Endothelial cell of umbilical vein (primary cell): ENCODE results near the gene MUC5AC. TPM values are rescaled to one million over a fixed set of nuclear protein-coding genes. Genes with fewer than 3 reads are reported as not detected.

Experiments
- BruUV-seq: library from RNA; stranded (reverse); fragments of 400-500 nt; replicated peaks from 2 replicates; lab custom pipeline; 2021; lab: Mats Ljungman, UMichigan
- CTCF ChIA-PET: fragments of 300-600, 350-600 bp; sonication (Branson Sonifier 250); formaldehyde crosslinking; loops from one replicate; lab custom pipeline; 2021; ENCODE audit warnings: antibody characterized with exemption, inconsistent platforms; lab: Charles Lee
- POLR2A ChIA-PET: fragments of 300-600, 350-600 bp; sonication (Branson Sonifier 250); formaldehyde crosslinking; loops from one replicate; lab custom pipeline; 2021; ENCODE audit warnings: antibody characterized with exemption, inconsistent platforms; lab: Charles Lee
- DNase-seq: peaks from one replicate; pipeline ENCODE4 v3.0.0-alpha.2; 2011; ENCODE audit warnings: low read depth, low spot score
- FAIRE-seq: peaks from 2 replicates; lab custom pipeline; 2011; peaks lifted over from hg19 to GRCh38; lab: Jason Lieb, UNC
- H2AFZ ChIP-seq: 2 replicates; pipeline ENCODE4 v1.6.0; 2012; ENCODE audit warnings: low read depth, low read length, control low read depth, inconsistent platforms
- H3K27ac ChIP-seq: 2 replicates; pipeline ENCODE4 v1.5.1; 2011; ENCODE audit warnings: low read depth, mild to moderate bottlenecking, control low read depth, low read length, moderate library complexity; ENCODE audit not compliant: insufficient read depth
- H3K27me3 ChIP-seq, 2 experiments: 2 replicates each; pipeline versions ENCODE4 v1.6.0 to v1.6.1; 2011; ENCODE audit warnings: low read length in 2 of 2, mixed read lengths in 1 of 2; ENCODE audit not compliant: control insufficient read depth in 2 of 2, insufficient read depth in 2 of 2
- H3K36me3 ChIP-seq, 2 experiments: 2 replicates in 1 of 2; 3 replicates in 1 of 2; pipeline ENCODE4 v1.5.1; 2011; ENCODE audit warnings: low read length in 2 of 2, mild to moderate bottlenecking in 1 of 2, moderate library complexity in 1 of 2; ENCODE audit not compliant: control insufficient read depth in 2 of 2, insufficient read depth in 2 of 2; ENCODE audit errors: extremely low read depth in 1 of 2
- H3K4me1 ChIP-seq: 3 replicates; pipeline ENCODE4 v1.5.1; 2011; ENCODE audit warnings: mild to moderate bottlenecking, low read length; ENCODE audit not compliant: control insufficient read depth, insufficient read depth; ENCODE audit errors: extremely low read depth
- H3K4me2 ChIP-seq: 2 replicates; pipeline ENCODE4 v1.6.1; 2011; ENCODE audit warnings: low read length, control low read depth, mixed read lengths; ENCODE audit not compliant: insufficient read depth
- H3K4me3 ChIP-seq, 3 experiments: fragments of 200-600 bp in 1 of 3; sonication (generic), shearing (Covaris generic) in 1 of 3; replicated peaks in 1 of 3; 2 replicates each; pipeline ENCODE4 v1.5.1; 2011 to 2016; ENCODE audit warnings: control low read depth in 3 of 3, low read length in 3 of 3, mild to moderate bottlenecking in 2 of 3, inconsistent platforms in 1 of 3, low read depth in 1 of 3, moderate library complexity in 1 of 3; ENCODE audit not compliant: insufficient read depth in 1 of 3
- H3K79me2 ChIP-seq: 2 replicates; pipeline ENCODE4 v1.6.0; 2012; ENCODE audit warnings: low read length, inconsistent platforms; ENCODE audit not compliant: control insufficient read depth, insufficient read depth
- H3K9ac ChIP-seq: replicated peaks from 2 replicates; pipeline ENCODE3; 2011; ENCODE audit warnings: low read length, control low read depth; ENCODE audit not compliant: insufficient read depth; ENCODE audit errors: extremely low read depth
- H3K9me1 ChIP-seq: replicated peaks from 3 replicates; pipeline ENCODE4 v1.6.0; 2011; ENCODE audit warnings: mild to moderate bottlenecking, low read length; ENCODE audit not compliant: control insufficient read depth, insufficient read depth; ENCODE audit errors: extremely low read depth
- H3K9me3 ChIP-seq: replicated peaks from 2 replicates; pipeline ENCODE4 v1.5.1; 2012; ENCODE audit warnings: low read length, inconsistent platforms; ENCODE audit not compliant: control insufficient read depth, insufficient read depth
- H4K20me1 ChIP-seq: replicated peaks from 2 replicates; pipeline ENCODE3; 2011; ENCODE audit warnings: mild to moderate bottlenecking, low read length; ENCODE audit not compliant: control insufficient read depth, insufficient read depth; ENCODE audit errors: extremely low read depth
- CTCF ChIP-seq, 2 donors: IDR thresholded peaks; 1 replicate in 1 of 2; 2 replicates in 1 of 2; pipeline ENCODE4 v1.5.1; 2011; ENCODE audit warnings: low read length in 2 of 2, mild to moderate bottlenecking in 2 of 2, moderate library complexity in 2 of 2, control low read depth in 1 of 2, inconsistent platforms in 1 of 2, low read depth in 1 of 2; ENCODE audit not compliant: insufficient read depth in 1 of 2; ENCODE audit errors: extremely low read depth in 1 of 2
- EZH2 ChIP-seq: IDR thresholded peaks from 2 replicates; pipeline ENCODE4 v1.6.1; 2012; ENCODE audit warnings: borderline replicate concordance, low read depth, mild to moderate bottlenecking, moderate library complexity, low read length, inconsistent platforms; ENCODE audit not compliant: severe bottlenecking
- FOS ChIP-seq: IDR thresholded peaks from 2 replicates; pipeline ENCODE4 v1.6.1; 2011; ENCODE audit warnings: mild to moderate bottlenecking, low read length, moderate library complexity, borderline replicate concordance; ENCODE audit not compliant: insufficient read depth
- GATA2 ChIP-seq: IDR thresholded peaks from 2 replicates; pipeline ENCODE4 v1.7.0; 2011; ENCODE audit warnings: low read depth, mild to moderate bottlenecking, moderate library complexity, mixed read lengths, low read length; ENCODE audit not compliant: insufficient read length, insufficient read depth
- JUN ChIP-seq: IDR thresholded peaks from 2 replicates; pipeline ENCODE4 v1.6.1; 2011; ENCODE audit warnings: borderline replicate concordance, low read depth; ENCODE audit not compliant: insufficient read length, insufficient read depth
- MYC ChIP-seq: IDR thresholded peaks from one replicate; pipeline ENCODE4 v1.6.1; 2011; ENCODE audit warnings: mild to moderate bottlenecking, low read depth, low read length
- POLR2A ChIP-seq: IDR thresholded peaks from 2 replicates; pipeline ENCODE4 v1.6.1; 2012; ENCODE audit warnings: low read depth, mild to moderate bottlenecking, control low read depth, low read length
- POLR2AphosphoS5 ChIP-seq: IDR thresholded peaks from 2 replicates; pipeline ENCODE4 v1.6.1; 2012; ENCODE audit warnings: low read depth, mild to moderate bottlenecking, control low read depth, low read length, moderate library complexity; ENCODE audit not compliant: insufficient read depth
- dilution Hi-C: fragments of 300-500 bp; cut with MboI; formaldehyde crosslinking; loops from one replicate; pipeline ENCODE4 v1.15.0; 2019; ENCODE audit warnings: low sequenced_read_pairs; ENCODE audit not compliant: extremely low pct_ligation_motif_present
- intact Hi-C: fragments of 100-400 bp; cut with micrococcal nuclease; formaldehyde crosslinking; loops from one replicate; pipeline ENCODE4 v1.10.0; 2022
- polyA plus RNA-seq, 4 experiments: library from polyadenylated mRNA; depleted of rRNA in 3 of 4; stranded (reverse) in 3 of 4; unstranded in 1 of 4; fragments of >200 nt; gene quantifications; 2 replicates each; pipeline versions ENCODE4 v1.2.1 to v1.2.3, GENCODE V29; 2011 to 2012; ENCODE audit warnings: missing spikeins in 1 of 4
- total RNA-seq: library from RNA; stranded (reverse); gene quantifications from 2 replicates; pipeline ENCODE4 v1.2.3, GENCODE V29; 2021
- TF ChIP-seq, protein P1 (sequence below): IDR thresholded peaks from 2 replicates; pipeline ENCODE4 v1.6.1; 2011; ENCODE audit not compliant: insufficient read depth, insufficient read length

The MUC5AC gene
- total and polyA plus RNA-seq, 2 donors (not counting 3 experiments of a cell fraction or from before 2014, with no cell fraction given) = not detected

GRCh38 chr11:1111545-1112212 is 46.1 kb upstream of the MUC5AC start:
- DNase-seq (no peak), FAIRE-seq (no peak)
- Histone ChIP-seq H3K79me2 (no peaks in the 10 kb centered on the region), H3K9ac (no peak overlapping the region), H2AFZ (no peak overlapping the region), H4K20me1 (no peaks in the 10 kb centered on the region), H3K27ac (no peak overlapping the region), H3K4me3 (no peak overlapping the region), H3K9me3 (no peaks in the 10 kb centered on the region), H3K27me3 (no peaks in the 10 kb centered on the region), H3K4me2 (no peak overlapping the region), H3K4me1 (no peaks in the 10 kb centered on the region), H3K36me3 (no peaks in the 10 kb centered on the region), H3K9me1 (no peaks in the 10 kb centered on the region)
- dilution Hi-C loops = no loop called here
- POLR2A ChIA-PET = no interaction called here
- CTCF ChIA-PET = interaction anchor here (1.0 kb wide), 1 partner anchor 463 kb away, joined by 3 read pairs; no protein-coding TSS in a partner anchor
- BruUV-seq = no TSS peak
- TF ChIP-seq, protein P1, sequence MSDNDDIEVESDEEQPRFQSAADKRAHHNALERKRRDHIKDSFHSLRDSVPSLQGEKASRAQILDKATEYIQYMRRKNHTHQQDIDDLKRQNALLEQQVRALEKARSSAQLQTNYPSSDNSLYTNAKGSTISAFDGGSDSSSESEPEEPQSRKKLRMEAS = no peak
- TF ChIP-seq MYC (no peak), POLR2A (no peak), JUN (no peak), POLR2AphosphoS5 (no peak), FOS (no peak), GATA2 (no peak), EZH2 (no peak), CTCF (IDR thresholded peaks at IDR 0.05; ENCODE audit: extremely low read depth in 1 of 2, insufficient read depth in 1 of 2, low read depth in 1 of 2, low read length in 2 of 2) (no peak)
- intact Hi-C loops = no loop called here
